Limb (tissue), 2 donors: ENCODE measurements around the gene MIP.
"Not testable (repeated sequence)": the region's sequence is repeated elsewhere in the genome, so short reads cannot be mapped to it uniquely, and the experiment has no call there.

Experiments used
- DNase-seq, 2 donors: peaks; one replicate each; pipeline ENCODE4 v3.0.0-alpha.2; 2016; ENCODE audit errors: extremely low spot score in 2 of 2

MIP gene

DNA sequence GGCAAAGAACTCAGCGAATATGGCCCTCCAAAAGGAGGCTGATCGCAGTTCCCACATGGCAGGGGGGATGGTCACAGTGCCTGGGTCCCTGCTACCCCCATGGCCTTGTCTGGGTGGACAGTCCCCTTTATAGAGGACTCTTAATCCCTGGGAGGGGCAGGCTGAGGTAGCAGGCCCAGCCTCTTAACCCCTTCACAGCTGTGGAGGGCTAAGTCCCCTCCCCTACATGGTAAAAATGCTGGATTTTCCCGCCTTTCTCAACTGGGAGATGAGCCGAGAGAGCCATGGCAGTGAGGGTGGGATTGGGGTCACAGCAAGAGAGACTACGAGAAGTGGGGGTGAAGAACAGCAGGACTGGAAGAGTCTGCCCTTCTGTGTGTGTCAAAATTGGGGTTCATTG lies at the start of gene MIP:
Gene MIP (minus strand): TSS at position 101 of the 400 bp plus-strand sequence. CDS start 44 bp downstream, at position 57.
- DNase-seq = no peak

- not testable (repeated sequence) for DNase-seq
These were observed 45.4 kb upstream of the MIP start for GRCh38 chr12:56499879-56500278.

- not testable (repeated sequence) for DNase-seq
These were observed 45.0 kb upstream of the MIP start for GRCh38 chr12:56499452-56499851.

DNA sequence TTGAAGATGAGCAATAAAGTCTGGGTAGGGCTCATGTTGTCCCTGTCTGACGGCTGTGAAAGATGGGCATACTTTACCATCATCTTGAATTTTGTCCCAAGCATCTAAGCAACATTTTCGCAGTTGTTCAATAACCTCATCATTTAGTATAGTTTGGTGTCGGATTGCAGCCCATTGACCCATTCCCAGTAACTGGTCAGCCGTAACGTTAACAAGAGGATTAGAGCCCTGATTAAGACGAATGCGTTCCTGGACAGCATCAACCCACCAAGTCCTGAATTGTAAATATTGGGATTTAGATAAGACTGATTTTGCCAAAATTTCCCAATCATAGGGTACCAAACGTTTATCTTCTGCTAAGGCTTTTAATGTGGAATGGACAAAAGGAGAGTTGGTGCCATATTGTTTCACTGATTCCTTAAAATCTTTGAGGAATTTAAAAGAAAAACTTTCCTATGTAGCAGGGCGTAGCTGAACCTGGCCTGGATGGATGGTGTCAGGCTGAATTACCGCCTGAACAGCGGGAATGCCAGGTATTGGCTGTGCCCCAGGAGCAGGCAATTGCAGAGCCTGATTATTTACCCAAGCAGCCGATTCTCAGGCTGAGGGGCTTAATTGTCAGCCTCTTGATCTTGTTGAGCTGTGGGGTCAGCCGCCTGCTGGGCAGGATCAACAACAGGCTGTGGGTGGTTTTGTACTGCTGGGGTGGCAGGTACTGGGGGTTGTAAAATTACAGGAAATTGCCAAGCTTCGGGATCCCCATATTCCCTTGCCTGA lies 43.9 kb upstream of the MIP start:
- DNase-seq = not testable (repeated sequence)

DNA sequence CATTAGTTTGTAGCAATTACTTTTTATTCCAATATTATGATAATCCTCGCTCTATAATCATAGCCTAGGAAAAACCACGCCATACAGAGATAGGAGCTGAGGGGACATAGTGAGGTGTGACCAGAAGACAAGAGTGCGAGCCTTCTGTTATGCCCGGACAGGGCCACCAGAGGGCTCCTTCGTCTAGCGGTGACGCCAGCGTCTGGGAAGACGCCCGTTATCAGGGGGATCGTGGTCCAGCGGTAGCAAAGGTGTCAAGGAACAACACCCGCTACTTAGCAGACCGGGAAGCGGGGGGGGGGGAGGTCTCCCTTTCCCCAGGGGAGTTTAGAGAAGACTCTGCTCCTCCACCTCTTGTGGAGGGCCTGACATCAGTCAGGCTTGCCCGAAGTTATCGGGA lies 42.2 kb upstream of the MIP start:
- peak in 1 of 2 donors; percentile 45 for DNase-seq

DNA sequence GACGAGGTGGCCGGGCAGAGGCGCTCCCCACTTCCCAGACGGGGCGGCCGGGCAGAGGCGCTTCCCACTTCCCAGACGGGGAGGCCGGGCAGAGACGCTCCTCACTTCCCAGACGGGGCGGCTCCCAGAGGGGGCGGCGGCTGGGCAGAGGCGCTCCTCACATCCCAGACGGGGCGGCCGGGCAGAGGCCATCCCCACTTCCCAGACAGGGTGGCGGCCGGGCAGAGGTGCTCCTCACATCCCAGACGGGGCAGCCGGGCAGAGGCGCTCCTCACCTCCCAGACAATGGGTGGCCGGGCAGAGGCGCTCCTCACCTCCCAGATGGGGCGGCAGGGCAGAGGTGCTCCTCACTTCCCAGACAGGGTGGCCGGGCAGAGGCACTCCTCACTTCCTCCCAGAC lies 40.0 kb upstream of the MIP start:
- not testable (repeated sequence) for DNase-seq

DNA sequence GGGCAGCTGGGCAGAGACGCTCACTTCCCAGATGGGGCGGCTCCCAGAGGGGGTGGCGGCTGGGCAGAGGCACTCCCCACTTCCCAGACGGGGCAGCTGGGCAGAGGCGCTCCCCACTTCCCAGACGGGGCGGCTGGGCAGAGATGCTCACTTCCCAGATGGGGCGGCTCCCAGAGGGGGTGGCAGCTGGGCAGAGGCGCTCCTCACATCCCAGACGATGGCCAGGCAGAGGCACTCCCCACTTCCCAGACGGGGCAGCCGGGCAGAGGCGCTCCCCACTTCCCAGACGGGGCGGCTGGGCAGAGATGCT lies 39.6 kb upstream of the MIP start:
- not testable (repeated sequence) for DNase-seq

DNA sequence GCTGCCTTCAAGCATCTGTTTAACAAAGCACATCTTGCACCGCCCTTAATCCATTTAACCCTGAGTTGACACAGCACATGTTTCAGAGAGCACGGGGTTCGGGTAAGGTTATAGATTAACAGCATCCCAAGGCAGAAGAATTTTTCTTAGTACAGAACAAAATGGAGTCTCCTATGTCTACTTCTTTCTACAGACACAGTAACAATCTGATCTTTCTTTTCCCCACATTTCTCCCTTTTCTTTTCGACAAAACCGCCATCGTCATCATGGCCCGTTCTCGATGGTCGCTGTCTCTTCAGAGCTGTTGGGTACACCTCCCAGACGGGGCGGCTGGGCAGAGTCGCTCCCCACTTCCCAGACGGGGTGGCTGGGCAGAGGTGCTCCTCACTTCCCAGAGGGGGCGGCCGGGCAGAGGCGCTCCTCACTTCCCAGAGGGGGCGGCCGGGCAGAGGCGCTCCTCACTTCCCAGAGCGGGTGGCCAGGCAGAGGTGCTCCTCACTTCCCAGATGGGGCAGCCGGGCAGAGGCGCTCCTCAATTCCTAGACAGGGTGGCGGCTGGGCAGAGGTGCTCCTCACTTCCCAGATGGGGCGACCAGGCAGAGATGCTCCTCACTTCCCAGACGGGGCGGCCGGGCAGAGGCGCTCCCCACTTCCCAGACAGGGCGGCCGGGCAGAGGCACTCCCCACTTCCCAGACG lies 39.1 kb upstream of the MIP start:
- DNase-seq = not testable (repeated sequence)

DNA sequence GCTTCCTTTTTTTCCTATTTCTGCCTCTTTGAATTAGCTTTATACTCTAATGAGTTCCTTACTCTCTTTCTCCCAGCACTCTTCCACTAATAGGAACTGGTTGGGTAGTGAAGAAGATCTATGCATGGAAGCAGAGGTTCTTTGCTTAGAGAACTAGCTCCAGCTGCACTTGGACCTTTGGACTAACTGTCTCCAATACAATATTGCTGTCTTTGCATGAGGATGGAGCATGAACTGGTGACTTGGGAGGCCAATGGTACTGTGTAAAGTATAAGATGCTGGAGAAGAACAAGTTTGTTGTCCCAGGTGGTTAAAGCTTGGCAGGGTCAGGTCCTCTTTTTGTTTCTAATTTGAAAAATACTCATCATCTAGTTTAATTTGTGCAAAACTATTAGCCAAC lies 35.9 kb upstream of the MIP start:
- DNase-seq = no peak

DNA sequence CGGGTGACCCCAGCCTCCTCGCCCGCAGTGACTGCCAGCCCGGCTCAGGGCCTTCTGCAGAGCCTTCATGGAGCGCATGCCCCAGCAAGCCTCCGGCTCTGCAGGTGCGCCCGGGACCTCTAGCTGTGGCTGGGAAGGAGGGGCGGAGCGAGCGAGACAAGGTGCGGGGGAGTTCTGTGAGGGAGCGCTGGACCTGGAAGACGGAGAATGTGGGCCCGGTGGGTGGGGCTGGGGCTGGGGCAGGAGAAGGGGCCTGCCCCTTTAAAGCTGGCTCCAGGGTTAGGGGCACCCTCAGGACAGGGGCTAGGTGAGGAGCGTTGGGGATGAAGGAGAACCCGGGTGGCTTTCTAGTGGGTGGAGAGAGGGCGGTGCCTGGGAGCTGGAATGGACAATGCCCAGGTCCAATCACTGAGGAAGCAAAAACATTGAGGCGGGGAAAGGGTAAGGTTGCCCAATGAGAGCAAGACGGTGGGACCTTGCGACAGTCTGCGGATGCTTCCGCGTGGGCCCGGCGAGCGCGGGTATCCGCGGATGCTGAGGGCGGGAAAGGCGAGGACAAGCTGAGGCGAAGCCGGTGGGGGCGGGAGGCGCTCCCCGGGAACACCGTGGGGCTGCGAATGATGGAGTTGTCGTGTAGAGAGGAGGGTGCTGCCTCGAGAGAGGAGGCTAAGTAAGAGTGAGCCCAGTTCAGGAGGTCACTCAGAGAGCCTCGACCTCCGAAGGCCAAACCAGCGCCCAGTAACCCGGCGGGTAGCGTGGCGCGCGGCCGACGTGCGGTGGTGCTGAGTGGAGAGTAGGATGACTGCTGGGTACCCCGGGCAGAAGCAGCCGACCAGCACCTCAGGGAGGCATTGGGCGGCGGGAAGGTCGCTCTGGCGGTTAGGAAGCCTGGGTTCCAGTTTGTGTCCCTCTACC lies 33.8 kb upstream of the MIP start, which contains the start of gene GLS2:
Gene GLS2 (minus strand): TSS at position 121 of the 915 bp plus-strand sequence. CDS start 43 bp downstream, at position 78.
- DNase-seq = peak; percentile 61 to 76

DNA sequence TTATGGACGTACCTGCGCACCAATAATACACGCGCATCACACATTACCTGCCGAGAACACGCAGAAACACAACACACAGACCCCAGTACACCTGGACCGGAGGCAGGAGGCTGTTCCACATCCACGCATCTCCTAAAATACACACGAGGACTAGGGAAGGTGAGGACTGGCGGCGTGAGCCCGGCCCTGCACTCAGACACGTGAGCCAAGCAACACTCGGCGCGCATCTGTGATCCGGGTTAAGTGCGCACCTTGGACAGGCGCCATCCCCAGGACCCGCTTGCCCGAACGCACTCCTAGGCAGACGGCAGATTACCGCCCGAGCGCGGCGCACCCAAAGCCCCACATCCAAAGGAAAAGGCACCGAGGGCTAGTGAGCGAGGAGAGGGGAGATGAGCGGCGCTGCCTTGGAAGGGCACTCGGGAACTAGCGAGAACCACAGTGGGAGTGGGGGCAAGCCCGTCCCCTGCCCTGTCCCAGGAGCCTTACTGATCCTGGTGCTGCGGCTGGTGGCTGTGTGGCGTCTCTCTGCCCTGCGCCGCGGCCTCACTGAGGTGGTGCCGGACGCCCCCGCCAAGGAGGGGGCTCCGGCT lies 33.1 kb upstream of the MIP start:
- DNase-seq = peak in 1 of 2 donors; percentile 65

- DNase-seq = no peak
These were observed 32.2 kb upstream of the MIP start for GRCh38 chr12:56486694-56487093.

GRCh38 chr12:56484566-56484965 lies 30.1 kb upstream of the MIP start:
- DNase-seq = no peak

DNA sequence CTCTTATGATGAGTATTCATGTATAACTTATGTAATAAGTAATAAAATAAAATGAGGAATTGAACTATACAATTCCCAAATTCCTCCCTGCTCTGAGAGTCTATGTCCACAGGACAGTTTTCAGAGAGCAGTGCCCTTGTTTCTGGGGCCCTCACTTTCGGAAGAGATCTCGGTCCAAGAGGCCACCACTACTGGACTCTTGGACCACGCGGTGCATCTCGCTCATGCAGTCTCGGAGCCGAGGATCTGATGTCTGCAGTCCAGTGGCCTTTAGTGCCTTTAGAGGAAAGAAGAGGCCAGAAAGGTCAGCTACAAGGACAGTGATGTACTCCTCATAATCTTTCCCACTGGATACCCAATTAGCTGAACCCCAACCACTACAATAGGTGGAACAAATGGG lies 25.2 kb upstream of the MIP start:
- no peak for DNase-seq

GRCh38 chr12:56477521-56478225 lies 23.2 kb upstream of the MIP start:
- no peak for DNase-seq

DNA sequence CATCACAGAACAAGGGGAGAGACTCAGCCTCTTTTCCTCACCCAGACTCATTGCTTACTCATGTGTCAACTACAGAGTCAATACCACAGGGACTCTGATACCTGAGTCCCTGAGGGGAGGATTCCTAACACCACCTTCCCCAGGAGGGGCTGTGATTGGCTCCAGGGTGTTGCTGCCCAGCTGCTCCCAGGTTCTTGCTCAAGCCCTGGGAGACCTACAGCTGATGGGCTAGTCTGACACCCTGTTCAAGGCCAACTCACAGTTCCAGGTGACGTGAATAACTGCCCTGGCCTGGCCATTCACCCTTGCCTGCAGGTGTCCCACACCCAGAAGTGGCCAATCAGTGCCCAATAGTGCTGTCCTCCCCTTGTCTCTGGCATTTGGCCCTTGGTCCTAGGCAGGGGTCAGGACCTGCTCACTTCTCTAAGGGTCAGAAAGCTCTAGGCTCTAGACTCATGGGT lies 22.5 kb upstream of the MIP start:
- DNase-seq = no peak

- no peak for DNase-seq
These were observed 21.7 kb upstream of the MIP start for GRCh38 chr12:56476143-56476542.

DNA sequence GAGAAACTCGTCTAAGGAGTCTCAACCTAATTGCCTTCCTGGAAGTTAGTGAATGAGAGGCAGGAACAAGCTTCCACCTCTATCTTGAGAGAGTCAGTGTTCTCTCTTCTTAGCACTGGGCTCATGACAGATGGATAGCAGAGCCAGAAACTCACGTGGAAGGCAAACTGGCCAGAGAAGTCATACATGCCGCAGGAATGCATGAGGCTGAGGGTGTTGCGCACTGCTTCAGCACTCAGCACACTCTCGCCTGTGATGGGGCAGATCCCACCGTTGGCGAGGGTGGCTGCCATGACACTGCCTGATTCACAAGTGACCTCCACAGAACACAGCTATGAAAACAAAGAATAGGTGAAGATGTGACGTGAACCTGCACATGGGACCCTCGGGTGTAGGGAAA lies 19.9 kb upstream of the MIP start:
- no peak for DNase-seq

DNA sequence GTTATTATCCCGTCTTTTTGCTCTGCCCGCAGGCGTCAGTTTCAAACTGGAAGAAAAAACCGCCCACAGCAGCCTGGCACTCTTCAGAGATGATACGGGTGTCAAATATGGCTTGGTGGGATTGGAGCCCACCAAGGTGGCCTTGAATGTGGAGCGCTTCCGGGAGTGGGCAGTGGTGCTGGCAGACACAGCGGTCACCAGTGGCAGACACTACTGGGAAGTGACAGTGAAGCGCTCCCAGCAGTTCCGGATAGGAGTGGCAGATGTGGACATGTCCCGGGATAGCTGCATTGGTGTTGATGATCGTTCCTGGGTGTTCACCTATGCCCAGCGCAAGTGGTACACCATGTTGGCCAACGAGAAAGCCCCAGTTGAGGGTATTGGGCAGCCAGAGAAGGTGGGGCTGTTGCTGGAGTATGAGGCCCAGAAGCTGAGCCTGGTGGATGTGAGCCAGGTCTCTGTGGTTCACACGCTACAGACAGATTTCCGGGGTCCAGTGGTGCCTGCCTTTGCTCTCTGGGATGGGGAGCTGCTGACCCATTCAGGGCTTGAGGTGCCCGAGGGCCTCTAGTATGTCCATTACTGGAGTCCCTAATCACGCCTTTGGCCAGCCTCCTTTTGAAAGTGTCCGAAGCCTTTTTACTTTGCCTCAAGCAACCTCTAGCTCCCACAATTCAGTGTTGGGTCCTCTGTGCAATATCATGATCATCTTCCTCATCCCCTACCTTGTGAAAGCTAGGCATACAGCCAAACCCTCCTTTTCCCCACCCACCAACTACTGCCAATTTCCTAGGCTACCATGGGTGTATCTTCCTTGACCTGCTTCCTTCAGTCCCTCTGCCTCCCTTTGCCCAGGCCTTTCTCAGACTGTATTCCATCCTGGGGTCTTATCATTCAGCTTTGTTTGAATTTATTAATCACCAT lies 14.8 kb upstream of the MIP start:
- peak in 1 of 2 donors; percentile 36 for DNase-seq
